IMR-90 (cell line): ENCODE data around the gene TCEA2. TPM values are rescaled to one million over a fixed set of nuclear protein-coding genes. Genes with fewer than 3 reads are reported as not detected.

Source experiments
- ATAC-seq: fragments of 200-7000 bp; cut with Tn5 transposase; 2 replicates; pipeline ENCODE4 v1.9.1; 2020; ENCODE audit warnings: low read depth, mild to moderate bottlenecking, moderate library complexity
- BruUV-seq: library from RNA; stranded (reverse); fragments of 400-500 nt; replicated peaks from 2 replicates; lab custom pipeline; 2021; lab: Mats Ljungman, UMichigan
- CTCF ChIA-PET: fragments of 300-600 bp; formaldehyde crosslinking; extraction: SDS; loops from one replicate; lab custom pipeline; 2021; ENCODE audit warnings: antibody characterized with exemption; lab: Yijun Ruan, JAX
- POLR2A ChIA-PET: fragments of 300-600 bp; sonication (Branson Sonifier 250); formaldehyde crosslinking; loops from one replicate; lab custom pipeline; 2022; ENCODE audit warnings: antibody characterized with exemption; ENCODE audit not compliant: unreplicated experiment; lab: Charles Lee
- DNase-seq: peaks from one replicate; pipeline ENCODE4 v3.0.0; 2013
- H2AFZ ChIP-seq: replicated peaks from 2 replicates; pipeline ENCODE3; 2013; ENCODE audit warnings: low read length, mild to moderate bottlenecking; ENCODE audit not compliant: poor library complexity
- H2AK5ac ChIP-seq: 2 replicates; pipeline ENCODE4 v1.6.1; 2013; ENCODE audit warnings: low read depth, low read length, inconsistent platforms
- H2AK9ac ChIP-seq: replicated peaks from 2 replicates; pipeline ENCODE3; 2013; ENCODE audit warnings: mild to moderate bottlenecking, low read depth, low read length, moderate library complexity; ENCODE audit not compliant: poor library complexity
- H2BK120ac ChIP-seq: 2 replicates; pipeline ENCODE4 v1.6.1; 2013; ENCODE audit warnings: low read depth, low read length, inconsistent platforms
- H2BK15ac ChIP-seq: 3 replicates; pipeline ENCODE4 v1.6.1; 2013; ENCODE audit warnings: low read depth, low read length, inconsistent platforms
- H2BK20ac ChIP-seq: 2 replicates; pipeline ENCODE4 v1.6.1; 2013; ENCODE audit warnings: low read depth, mild to moderate bottlenecking, inconsistent platforms, low read length, moderate library complexity
- H2BK5ac ChIP-seq: 2 replicates; pipeline ENCODE4 v1.6.1; 2013; ENCODE audit warnings: mild to moderate bottlenecking, low read depth, low read length, inconsistent platforms; ENCODE audit not compliant: poor library complexity, severe bottlenecking
- H3K14ac ChIP-seq: replicated peaks from 2 replicates; pipeline ENCODE4 v1.6.1; 2013; ENCODE audit warnings: low read depth, low read length, inconsistent platforms
- H3K18ac ChIP-seq: 2 replicates; pipeline ENCODE4 v1.6.1; 2013; ENCODE audit warnings: low read depth, low read length, control low read depth
- H3K23ac ChIP-seq: 2 replicates; pipeline ENCODE4 v1.6.1; 2013; ENCODE audit warnings: low read depth, low read length, inconsistent platforms
- H3K27ac ChIP-seq: 2 replicates; pipeline ENCODE4 v1.5.1; 2013; ENCODE audit warnings: mild to moderate bottlenecking, control low read depth, low read length; ENCODE audit not compliant: insufficient read depth
- H3K27me3 ChIP-seq: 2 replicates; pipeline ENCODE4 v1.6.1; 2013; ENCODE audit warnings: low read length; ENCODE audit not compliant: control insufficient read depth, insufficient read depth
- H3K36me3 ChIP-seq: 2 replicates; pipeline ENCODE4 v1.6.1; 2013; ENCODE audit warnings: low read length, mixed read lengths; ENCODE audit not compliant: control insufficient read depth, insufficient read depth
- H3K4ac ChIP-seq: 2 replicates; pipeline ENCODE4 v1.6.1; 2013; ENCODE audit warnings: low read depth, low read length, inconsistent platforms
- H3K4me1 ChIP-seq: 2 replicates; pipeline ENCODE4 v1.6.1; 2013; ENCODE audit warnings: low read length, mixed read lengths; ENCODE audit not compliant: control insufficient read depth, insufficient read depth
- H3K4me2 ChIP-seq: 2 replicates; pipeline ENCODE4 v1.6.1; 2013; ENCODE audit warnings: low read depth, mild to moderate bottlenecking, control low read depth, low read length, moderate library complexity
- H3K4me3 ChIP-seq: 2 replicates; pipeline ENCODE4 v1.5.1; 2013; ENCODE audit warnings: low read depth, mild to moderate bottlenecking, control low read depth, low read length, moderate library complexity; ENCODE audit not compliant: insufficient read depth
- H3K56ac ChIP-seq: 2 replicates; pipeline ENCODE4 v1.6.1; 2013; ENCODE audit warnings: low read length, inconsistent platforms; ENCODE audit not compliant: insufficient read depth; ENCODE audit errors: extremely low read depth
- H3K79me1 ChIP-seq, 2 experiments: 2 replicates each; pipeline ENCODE4 v1.6.1; 2013; ENCODE audit warnings: low read length in 2 of 2, inconsistent platforms in 1 of 2, low read depth in 1 of 2
- H3K9ac ChIP-seq: 2 replicates; pipeline ENCODE4 v1.6.1; 2013; ENCODE audit warnings: low read depth, low read length, control low read depth
- H3K9me1 ChIP-seq: 2 replicates; pipeline ENCODE4 v1.6.1; 2013; ENCODE audit warnings: low read length, inconsistent platforms; ENCODE audit not compliant: insufficient read depth
- H3K9me3 ChIP-seq: 2 replicates; pipeline ENCODE4 v1.6.1; 2013; ENCODE audit warnings: low read length; ENCODE audit not compliant: control insufficient read depth, insufficient read depth
- H4K20me1 ChIP-seq: 2 replicates; pipeline ENCODE4 v1.6.1; 2013; ENCODE audit warnings: low read length, inconsistent platforms; ENCODE audit not compliant: insufficient read depth
- H4K5ac ChIP-seq: 2 replicates; pipeline ENCODE4 v1.6.1; 2013; ENCODE audit warnings: mild to moderate bottlenecking, low read depth, low read length, control low read depth
- H4K8ac ChIP-seq, 2 experiments: 2 replicates each; pipeline ENCODE4 v1.6.1; 2013; ENCODE audit warnings: low read depth in 2 of 2, low read length in 2 of 2, control low read depth in 1 of 2, inconsistent platforms in 1 of 2
- H4K91ac ChIP-seq: 2 replicates; pipeline ENCODE4 v1.6.1; 2013; ENCODE audit warnings: low read depth, low read length, inconsistent platforms; ENCODE audit not compliant: insufficient read depth
- BHLHE40 ChIP-seq: fragments of 150-350 bp; IDR thresholded peaks from 2 replicates; pipeline ENCODE4 v1.6.1; 2016; ENCODE audit warnings: mild to moderate bottlenecking, low read depth, low read length
- CEBPB ChIP-seq: IDR thresholded peaks from 2 replicates; pipeline ENCODE4 v1.6.1; 2012; ENCODE audit warnings: low read depth, low read length, improper control_type of control experiment
- CHD1 ChIP-seq: IDR thresholded peaks from 2 replicates; pipeline ENCODE4 v1.6.1; 2012; ENCODE audit warnings: low read depth, low read length, improper control_type of control experiment
- CTCF ChIP-seq: conservative IDR thresholded peaks from 2 replicates; pipeline ENCODE4 v1.5.1; 2012; ENCODE audit warnings: mild to moderate bottlenecking, low read depth, low read length, improper control_type of control experiment
- ELK1 ChIP-seq: fragments of 150-350 bp; IDR thresholded peaks from 2 replicates; pipeline ENCODE4 v1.6.1; 2016; ENCODE audit warnings: low read depth, mild to moderate bottlenecking, low read length, moderate library complexity, borderline replicate concordance
- FOS ChIP-seq: fragments of 150-350 bp; IDR thresholded peaks from 2 replicates; pipeline ENCODE4 v1.6.1; 2016; ENCODE audit warnings: low read depth, low read length
- MAFK ChIP-seq: IDR thresholded peaks from 2 replicates; pipeline ENCODE4 v1.6.1; 2012; ENCODE audit warnings: low read depth, low read length, improper control_type of control experiment
- MAZ ChIP-seq: IDR thresholded peaks from 2 replicates; pipeline ENCODE4 v1.6.1; 2012; ENCODE audit warnings: low read depth, mild to moderate bottlenecking, low read length, improper control_type of control experiment, moderate library complexity, borderline replicate concordance
- NFE2L2 ChIP-seq: fragments of 150-350 bp; IDR thresholded peaks from 2 replicates; pipeline ENCODE4 v1.6.1; 2016; ENCODE audit warnings: low read depth, mild to moderate bottlenecking, low read length
- POLR2A ChIP-seq: IDR thresholded peaks from 2 replicates; pipeline ENCODE4 v1.6.1; 2012; ENCODE audit warnings: mild to moderate bottlenecking, low read depth, low read length
- RAD21 ChIP-seq: IDR thresholded peaks from 2 replicates; pipeline ENCODE4 v1.6.1; 2012; ENCODE audit warnings: low read length, improper control_type of control experiment
- RCOR1 ChIP-seq: IDR thresholded peaks from 2 replicates; pipeline ENCODE4 v1.6.1; 2012; ENCODE audit warnings: mild to moderate bottlenecking, low read length, improper control_type of control experiment; ENCODE audit not compliant: insufficient replicate concordance
- RFX5 ChIP-seq: IDR thresholded peaks from 2 replicates; pipeline ENCODE4 v1.8.0; 2012; ENCODE audit warnings: low read depth, mild to moderate bottlenecking, low read length, moderate library complexity
- SMC3 ChIP-seq: fragments of 150-350 bp; IDR thresholded peaks from 2 replicates; pipeline ENCODE4 v1.6.1; 2016; ENCODE audit warnings: low read depth, mild to moderate bottlenecking, antibody characterized with exemption, low read length, moderate library complexity
- USF2 ChIP-seq: fragments of 150-350 bp; IDR thresholded peaks from 2 replicates; pipeline ENCODE4 v1.6.1; 2017; ENCODE audit warnings: mild to moderate bottlenecking, antibody characterized with exemption, low read length, low read depth
- WGBS, 2 experiments: methylation state at CpG; one replicate each; pipeline versions ENCODE4 v1.1.5 to v1.1.7; 2013; ENCODE audit warnings: missing lambda C conversion rate in 2 of 2; ENCODE audit not compliant: insufficient read length in 1 of 2; ENCODE audit errors: extremely low coverage in 2 of 2; 5-methylcytosine and 5-hydroxymethylcytosine counted together
- dilution Hi-C: fragments of 300-500 bp; cut with HindIII; formaldehyde crosslinking; loops from one replicate; pipeline ENCODE4 v1.14.3; 2018; ENCODE audit warnings: low sequenced_read_pairs; ENCODE audit not compliant: unreplicated experiment
- in situ Hi-C: fragments of 300-500 bp; cut with MboI; formaldehyde crosslinking; loops from 3 replicates; pipeline ENCODE4 v1.14.3; 2019; ENCODE audit warnings: low sequenced_read_pairs, inconsistent platforms, mixed read lengths
- intact Hi-C: fragments of 100-400 bp; cut with micrococcal nuclease; formaldehyde crosslinking; loops from 2 replicates; pipeline ENCODE4 v1.10.0; 2022
- polyA plus RNA-seq, 3 experiments: library from polyadenylated mRNA; depleted of rRNA; stranded (reverse); fragments of >200 nt; gene quantifications; 2 replicates each; pipeline ENCODE4 v1.2.3, GENCODE V29; 2012; ENCODE audit warnings: low replicate concordance in 1 of 3
- total RNA-seq: library from RNA; depleted of rRNA; stranded (reverse); fragments of >200 nt; gene quantifications from 2 replicates; pipeline ENCODE4 v1.2.3, GENCODE V29; 2012

Gene TCEA2
- total and polyA plus RNA-seq, 2 of the 4 experiments (the other 2 are of a cell fraction), result 9.3 to 30.0 TPM

GRCh38 chr20:64056889-64057627 is 5.9 kb upstream of the TCEA2 start:
- dilution Hi-C loops (no loop called here), in situ Hi-C loops (no loop called here), intact Hi-C loops (loop anchor here (2.0 to 5.0 kb wide), 4 partner anchors 18 to 520 kb away; partner anchors contain the start of genes PRPF6 and PTK6)
- Histone ChIP-seq H3K4me2 (no peak overlapping the region), H3K56ac (no peak overlapping the region), H3K4me3 (no peak overlapping the region), H2BK15ac (no peak overlapping the region), H2BK5ac (no peak overlapping the region), H3K4me1 (peaks cover 6% of the 10 kb centered on the region), H4K20me1 (no peaks in the 10 kb centered on the region), H4K8ac (no peak overlapping the region), H2AFZ (peak overlapping the region; percentile 64), H2AK5ac (no peak overlapping the region), H3K79me1 (peaks cover under 1 to 2% of the 10 kb centered on the region in 2 experiments; a peak in 3 of 4 replicates), H3K14ac (no peak overlapping the region), H3K27me3 (peaks cover 7% of the 10 kb centered on the region; the same call in 1 of the 2 replicates), H3K36me3 (no peaks in the 10 kb centered on the region), H2BK20ac (no peak overlapping the region), H4K91ac (no peak overlapping the region), H2AK9ac (peak overlapping the region; percentile 56), H3K9ac (no peak overlapping the region), H3K18ac (no peak overlapping the region), H3K9me1 (peaks cover 2% of the 10 kb centered on the region), H3K23ac (no peak overlapping the region), H3K9me3 (no peaks in the 10 kb centered on the region), H2BK120ac (no peak overlapping the region), H4K5ac (no peak overlapping the region), H3K27ac (no peak overlapping the region), H3K4ac (no peak overlapping the region)
- BruUV-seq, result no TSS peak
- ChIA-PET POLR2A (no interaction called here), CTCF (interaction anchor here (1.8 kb wide), 1 partner anchor 12 kb away, joined by 6 read pairs; no protein-coding TSS in a partner anchor)
- no peak for ATAC-seq
- WGBS, 2 experiments, result 78% methylated on average over 36 of the region's 39 CpGs; no CpG with 5 or more reads in 1 of the 2 experiments
- DNase-seq, result no peak
- no peak for TF ChIP-seq RCOR1
- TF ChIP-seq BHLHE40, result no peak
- no peak for TF ChIP-seq FOS
- TF ChIP-seq NFE2L2, result no peak
- TF ChIP-seq MAZ, result no peak
- no peak for TF ChIP-seq POLR2A
- no peak for TF ChIP-seq RFX5
- no peak for TF ChIP-seq SMC3
- no peak for TF ChIP-seq CTCF
- TF ChIP-seq USF2, result no peak
- TF ChIP-seq MAFK, result no peak
- no peak for TF ChIP-seq RAD21
- no peak for TF ChIP-seq ELK1
- no peak for TF ChIP-seq CHD1
- no peak for TF ChIP-seq CEBPB
